Neural cell (in vitro differentiated cells): ENCODE results near the gene ABCB8. TPM values are rescaled to one million over a fixed set of nuclear protein-coding genes. Genes with fewer than 3 reads are reported as not detected.

Experiments used
- H2AFZ ChIP-seq: fragments of 200-600, 300-800 bp; sonication (generic), shearing (Covaris generic); 2 replicates; pipeline ENCODE4 v1.6.0; 2014; ENCODE audit warnings: low read depth, mild to moderate bottlenecking, antibody characterized with exemption, low read length, moderate library complexity
- H3F3A ChIP-seq: fragments of 200-600 bp; shearing (Covaris generic); 2 replicates; pipeline ENCODE4 v1.6.1; 2016; ENCODE audit warnings: mild to moderate bottlenecking, moderate library complexity, mixed read lengths, antibody characterized with exemption, low read length; ENCODE audit not compliant: insufficient read depth, poor library complexity, severe bottlenecking
- H3K27ac ChIP-seq: fragments of 200-600, 300-800 bp; sonication (generic), shearing (Covaris generic); 2 replicates; pipeline ENCODE4 v1.5.1; 2014; ENCODE audit warnings: mild to moderate bottlenecking, low read length, moderate library complexity
- H3K27me3 ChIP-seq: fragments of 300-800, 200-600 bp; sonication (generic), shearing (Covaris generic); 2 replicates; pipeline ENCODE4 v1.6.0; 2014; ENCODE audit warnings: mild to moderate bottlenecking, low read depth, low read length, moderate library complexity; ENCODE audit not compliant: insufficient read depth
- H3K36me3 ChIP-seq: fragments of 300-800, 200-600 bp; sonication (generic), shearing (Covaris generic); 2 replicates; pipeline ENCODE4 v1.5.1; 2014; ENCODE audit warnings: mild to moderate bottlenecking, antibody characterized with exemption, low read length, moderate library complexity; ENCODE audit not compliant: insufficient read depth
- H3K4me2 ChIP-seq: fragments of 300-800, 200-600 bp; sonication (generic), shearing (Covaris generic); 2 replicates; pipeline ENCODE4 v1.6.0; 2014; ENCODE audit warnings: mild to moderate bottlenecking, low read length
- H3K4me3 ChIP-seq: fragments of 300-800, 200-600 bp; sonication (generic), shearing (Covaris generic); 2 replicates; pipeline ENCODE4 v1.5.1; 2014; ENCODE audit warnings: mild to moderate bottlenecking, low read length, moderate library complexity
- H3K79me2 ChIP-seq: fragments of 200-600 bp; shearing (Covaris generic); replicated peaks from 2 replicates; pipeline ENCODE4 v1.6.0; 2014; ENCODE audit warnings: mild to moderate bottlenecking, low read length, moderate library complexity; ENCODE audit not compliant: insufficient read depth
- H3K9ac ChIP-seq: fragments of 300-800, 200-600 bp; sonication (generic), shearing (Covaris generic); 2 replicates; pipeline ENCODE4 v1.6.1; 2016; ENCODE audit warnings: mild to moderate bottlenecking, low read length, mixed read lengths
- H3K9me2 ChIP-seq: fragments of 200-600 bp; shearing (Covaris generic); 2 replicates; pipeline ENCODE4 v1.6.1; 2016; ENCODE audit warnings: mild to moderate bottlenecking, low read length, mixed read lengths; ENCODE audit not compliant: insufficient read depth
- H3K9me3 ChIP-seq: fragments of 200-600, 300-800 bp; sonication (generic), shearing (Covaris generic); 2 replicates; pipeline ENCODE4 v1.6.1; 2016; ENCODE audit warnings: mild to moderate bottlenecking, mixed run types, low read length, moderate library complexity, mixed read lengths
- H4K20me1 ChIP-seq: fragments of 200-600 bp; shearing (Covaris generic); 2 replicates; pipeline ENCODE4 v1.6.1; 2016; ENCODE audit warnings: mild to moderate bottlenecking, mixed run types; ENCODE audit not compliant: insufficient read depth
- EP300 ChIP-seq: fragments of 450-650 bp; conservative IDR thresholded peaks from 2 replicates; pipeline ENCODE4 v1.6.1; 2014; ENCODE audit warnings: antibody characterized with exemption, mild to moderate bottlenecking, moderate library complexity; ENCODE audit not compliant: poor library complexity, severe bottlenecking
- EZH2 ChIP-seq: fragments of 200-600, 300-800 bp; shearing (Covaris generic), sonication (generic); IDR thresholded peaks from 2 replicates; pipeline ENCODE4 v1.6.1; 2014; ENCODE audit warnings: antibody characterized with exemption, low read length, borderline replicate concordance, mild to moderate bottlenecking; ENCODE audit not compliant: insufficient read depth, poor library complexity, severe bottlenecking
- MXI1 ChIP-seq: fragments of 450-650 bp; conservative IDR thresholded peaks from 2 replicates; pipeline ENCODE4 v1.6.1; 2014; ENCODE audit warnings: antibody characterized with exemption, mild to moderate bottlenecking; ENCODE audit not compliant: poor library complexity, severe bottlenecking
- POLR2AphosphoS5 ChIP-seq: IDR thresholded peaks from 2 replicates; pipeline ENCODE4 v1.6.1; 2012
- RAD21 ChIP-seq: fragments of 450-650 bp; conservative IDR thresholded peaks from 2 replicates; pipeline ENCODE4 v1.6.1; 2014; ENCODE audit warnings: antibody characterized with exemption, mild to moderate bottlenecking, moderate library complexity
- SMC3 ChIP-seq: fragments of 450-650 bp; conservative IDR thresholded peaks from 2 replicates; pipeline ENCODE4 v1.6.1; 2014; ENCODE audit warnings: antibody characterized with exemption, mild to moderate bottlenecking, moderate library complexity; ENCODE audit not compliant: poor library complexity
- TAF1 ChIP-seq: IDR thresholded peaks from 2 replicates; pipeline ENCODE4 v1.6.1; 2012; ENCODE audit warnings: low read depth
- polyA plus RNA-seq: library from polyadenylated mRNA; depleted of rRNA; stranded (reverse); fragments of >200 nt; gene quantifications from 2 replicates; pipeline ENCODE4 v1.2.3, GENCODE V29; 2014
- TF ChIP-seq, protein P1 (sequence below): IDR thresholded peaks from 2 replicates; pipeline ENCODE4 v1.6.1; 2012; ENCODE audit warnings: borderline replicate concordance
- TF ChIP-seq, protein P2 (sequence below): fragments of 450-650 bp; IDR thresholded peaks from 2 replicates; pipeline ENCODE4 v1.5.1; 2014; ENCODE audit warnings: antibody characterized with exemption, mild to moderate bottlenecking, moderate library complexity; ENCODE audit not compliant: poor library complexity, severe bottlenecking

ABCB8 gene
- polyA plus RNA-seq, 1 donor from 2014 or later = 40.5 TPM

DNA sequence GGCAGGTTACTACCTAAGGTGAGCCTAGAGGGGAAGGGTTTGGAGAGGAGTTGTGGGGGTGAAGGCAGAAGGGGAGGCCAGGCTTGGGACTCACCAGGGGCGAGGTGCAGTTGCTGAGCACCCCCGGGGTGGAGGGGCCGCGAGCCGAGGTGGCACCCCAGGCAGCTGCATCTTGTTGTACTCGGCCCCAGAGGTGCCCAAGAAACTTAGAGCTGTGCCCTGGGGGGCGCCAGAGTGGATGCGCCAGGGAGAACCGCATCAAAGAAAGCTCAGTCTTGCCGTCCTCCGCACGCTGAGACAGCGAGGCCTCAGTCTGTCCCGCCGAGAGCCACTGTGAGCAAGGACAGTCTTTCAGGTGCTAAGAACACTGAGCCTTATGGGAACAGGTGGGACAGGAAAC is 11.3 kb upstream of the ABCB8 start:
- H3K27me3 ChIP-seq = peaks cover 25% of the 10 kb centered on the region
- no peaks in the 10 kb centered on the region for H3K9me2 ChIP-seq

DNA sequence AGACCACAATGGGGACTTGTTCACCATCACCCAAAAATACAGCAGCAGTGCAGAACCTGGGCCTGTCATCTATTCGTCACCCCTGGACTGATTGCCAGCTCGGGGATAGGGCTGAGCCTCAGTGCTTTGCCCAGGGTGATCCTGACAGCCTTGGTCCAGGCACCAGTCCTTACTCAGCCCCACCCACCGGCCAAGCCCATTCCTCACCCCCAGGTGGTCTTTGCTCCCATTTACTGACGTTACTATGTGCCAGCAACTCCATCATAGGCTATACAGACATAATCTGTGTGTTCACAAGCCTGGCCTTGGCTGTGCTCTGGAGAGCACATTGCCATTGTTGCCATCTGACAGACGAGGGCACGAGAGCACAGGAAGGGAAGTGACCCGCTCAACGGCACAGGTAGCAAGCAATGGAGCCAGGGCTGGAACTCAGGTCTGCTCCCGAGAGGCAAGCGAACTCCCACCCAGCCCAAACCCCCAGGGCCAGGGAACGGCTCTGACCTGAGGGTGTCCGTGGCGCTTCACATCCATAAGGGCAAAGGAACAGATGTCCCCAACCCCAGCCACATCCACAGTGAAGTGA is 10.8 kb upstream of the ABCB8 start:
- no peak for TF ChIP-seq EP300
- no peak for TF ChIP-seq TAF1
- no peak for TF ChIP-seq MXI1
- TF ChIP-seq, protein P1, sequence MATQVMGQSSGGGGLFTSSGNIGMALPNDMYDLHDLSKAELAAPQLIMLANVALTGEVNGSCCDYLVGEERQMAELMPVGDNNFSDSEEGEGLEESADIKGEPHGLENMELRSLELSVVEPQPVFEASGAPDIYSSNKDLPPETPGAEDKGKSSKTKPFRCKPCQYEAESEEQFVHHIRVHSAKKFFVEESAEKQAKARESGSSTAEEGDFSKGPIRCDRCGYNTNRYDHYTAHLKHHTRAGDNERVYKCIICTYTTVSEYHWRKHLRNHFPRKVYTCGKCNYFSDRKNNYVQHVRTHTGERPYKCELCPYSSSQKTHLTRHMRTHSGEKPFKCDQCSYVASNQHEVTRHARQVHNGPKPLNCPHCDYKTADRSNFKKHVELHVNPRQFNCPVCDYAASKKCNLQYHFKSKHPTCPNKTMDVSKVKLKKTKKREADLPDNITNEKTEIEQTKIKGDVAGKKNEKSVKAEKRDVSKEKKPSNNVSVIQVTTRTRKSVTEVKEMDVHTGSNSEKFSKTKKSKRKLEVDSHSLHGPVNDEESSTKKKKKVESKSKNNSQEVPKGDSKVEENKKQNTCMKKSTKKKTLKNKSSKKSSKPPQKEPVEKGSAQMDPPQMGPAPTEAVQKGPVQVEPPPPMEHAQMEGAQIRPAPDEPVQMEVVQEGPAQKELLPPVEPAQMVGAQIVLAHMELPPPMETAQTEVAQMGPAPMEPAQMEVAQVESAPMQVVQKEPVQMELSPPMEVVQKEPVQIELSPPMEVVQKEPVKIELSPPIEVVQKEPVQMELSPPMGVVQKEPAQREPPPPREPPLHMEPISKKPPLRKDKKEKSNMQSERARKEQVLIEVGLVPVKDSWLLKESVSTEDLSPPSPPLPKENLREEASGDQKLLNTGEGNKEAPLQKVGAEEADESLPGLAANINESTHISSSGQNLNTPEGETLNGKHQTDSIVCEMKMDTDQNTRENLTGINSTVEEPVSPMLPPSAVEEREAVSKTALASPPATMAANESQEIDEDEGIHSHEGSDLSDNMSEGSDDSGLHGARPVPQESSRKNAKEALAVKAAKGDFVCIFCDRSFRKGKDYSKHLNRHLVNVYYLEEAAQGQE = no peak
- H3K4me3 ChIP-seq = no peak overlapping the region
- H3K27me3 ChIP-seq = peaks cover 25% of the 10 kb centered on the region
- H3K36me3 ChIP-seq = no peaks in the 10 kb centered on the region
- H3F3A ChIP-seq = no peaks in the 10 kb centered on the region
- H4K20me1 ChIP-seq = no peaks in the 10 kb centered on the region
- no peaks in the 10 kb centered on the region for H3K9me3 ChIP-seq
- H3K9me2 ChIP-seq = no peaks in the 10 kb centered on the region
- H3K9ac ChIP-seq = no peak overlapping the region
- H3K27ac ChIP-seq = no peak overlapping the region
- no peaks in the 10 kb centered on the region for H3K79me2 ChIP-seq
- no peak overlapping the region for H3K4me2 ChIP-seq
- H2AFZ ChIP-seq = no peak overlapping the region

More for the DNA sequence above, 11.3 kb upstream of the ABCB8 start:
- Histone ChIP-seq H4K20me1 (no peaks in the 10 kb centered on the region), H3K4me3 (no peak overlapping the region), H3F3A (no peaks in the 10 kb centered on the region), H2AFZ (no peak overlapping the region), H3K4me2 (no peak overlapping the region), H3K79me2 (no peaks in the 10 kb centered on the region), H3K36me3 (no peaks in the 10 kb centered on the region), H3K9me3 (no peaks in the 10 kb centered on the region), H3K27ac (no peak overlapping the region), H3K9ac (no peak overlapping the region)
- TF ChIP-seq TAF1 = no peak
- no peak for TF ChIP-seq MXI1
- TF ChIP-seq, protein P2, sequence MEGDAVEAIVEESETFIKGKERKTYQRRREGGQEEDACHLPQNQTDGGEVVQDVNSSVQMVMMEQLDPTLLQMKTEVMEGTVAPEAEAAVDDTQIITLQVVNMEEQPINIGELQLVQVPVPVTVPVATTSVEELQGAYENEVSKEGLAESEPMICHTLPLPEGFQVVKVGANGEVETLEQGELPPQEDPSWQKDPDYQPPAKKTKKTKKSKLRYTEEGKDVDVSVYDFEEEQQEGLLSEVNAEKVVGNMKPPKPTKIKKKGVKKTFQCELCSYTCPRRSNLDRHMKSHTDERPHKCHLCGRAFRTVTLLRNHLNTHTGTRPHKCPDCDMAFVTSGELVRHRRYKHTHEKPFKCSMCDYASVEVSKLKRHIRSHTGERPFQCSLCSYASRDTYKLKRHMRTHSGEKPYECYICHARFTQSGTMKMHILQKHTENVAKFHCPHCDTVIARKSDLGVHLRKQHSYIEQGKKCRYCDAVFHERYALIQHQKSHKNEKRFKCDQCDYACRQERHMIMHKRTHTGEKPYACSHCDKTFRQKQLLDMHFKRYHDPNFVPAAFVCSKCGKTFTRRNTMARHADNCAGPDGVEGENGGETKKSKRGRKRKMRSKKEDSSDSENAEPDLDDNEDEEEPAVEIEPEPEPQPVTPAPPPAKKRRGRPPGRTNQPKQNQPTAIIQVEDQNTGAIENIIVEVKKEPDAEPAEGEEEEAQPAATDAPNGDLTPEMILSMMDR = no peak
- no peak for TF ChIP-seq RAD21
- no peak for TF ChIP-seq EZH2
- TF ChIP-seq, protein P1 = no peak
- no peak for TF ChIP-seq EP300
- no peak for TF ChIP-seq SMC3
- no peak for TF ChIP-seq POLR2AphosphoS5
